Stimulated activated naive CD8-positive, alpha-beta T cell treated with anti-CD3 and anti-CD28 coated beads, Interleukin-15, amount 100 ng/mL, for 72 hours (primary cell): Measurements from ENCODE around the gene ELP2.
"Not testable (repeated sequence)": the region's sequence is repeated elsewhere in the genome, so short reads cannot be mapped to it uniquely, and the experiment has no call there.

Experiments
- ATAC-seq: fragments of 150-1000 bp; cut with Tn5 transposase; 2 replicates; pipeline ENCODE4 v1.10.0; 2021; ENCODE audit warnings: mild to moderate bottlenecking, moderate library complexity
- DNase-seq, 2 donors: peaks; one replicate each; pipeline ENCODE4 v3.0.0; 2021 to 2022
- H3K27ac Mint-ChIP-seq, 2 donors: one replicate each; pipeline ENCODE4 v1.8.0; 2022; ENCODE audit warnings: mild to moderate bottlenecking in 2 of 2, mixed read lengths in 2 of 2, moderate library complexity in 2 of 2
- H3K27me3 Mint-ChIP-seq: one replicate; pipeline ENCODE4 v1.8.0; 2022; ENCODE audit warnings: mixed read lengths
- H3K4me1 Mint-ChIP-seq: one replicate; pipeline ENCODE4 v1.8.0; 2022; ENCODE audit warnings: mild to moderate bottlenecking, mixed read lengths
- H3K4me3 Mint-ChIP-seq, 2 donors: one replicate each; pipeline ENCODE4 v1.8.0; 2022; ENCODE audit warnings: mild to moderate bottlenecking in 2 of 2, mixed read lengths in 2 of 2, moderate library complexity in 1 of 2
- H3K9me3 Mint-ChIP-seq, 2 donors: one replicate each; pipeline ENCODE4 v1.8.0; 2022; ENCODE audit warnings: mixed read lengths in 2 of 2

Gene ELP2

GRCh38 chr18:36129300-36130038 is at the start of gene ELP2, which contains the start of gene SLC39A6:
Gene ELP2, plus strand, starts transcription at chr18:36129899. Its CDS starts 35 bp downstream, at chr18:36129934.
Gene SLC39A6, minus strand, starts transcription at chr18:36129340. Its CDS starts 2,333 bp downstream, at chr18:36127007.
- Mint-ChIP-seq H3K27ac (peak within 1 kb of the TSS; percentile 96 to 99), H3K4me3 (peak within 1 kb of the TSS; percentile 89 to 97), H3K4me1 (peaks cover 68% of the 10 kb centered on the region), H3K27me3 (no peaks in the 10 kb centered on the region), H3K9me3 (no peaks in the 10 kb centered on the region)
- DNase-seq = peak; percentile 94 to 95
- ATAC-seq = peak; percentile 94

- H3K27ac Mint-ChIP-seq, H3K4me1 Mint-ChIP-seq, H3K27me3 Mint-ChIP-seq, ATAC-seq, DNase-seq, H3K4me3 Mint-ChIP-seq: not testable (repeated sequence)
- H3K9me3 Mint-ChIP-seq = peaks cover 17 to 25% of the 10 kb centered on the region in 2 donors
These were observed 48.6 kb upstream of the ELP2 start for GRCh38 chr18:36081118-36081517.

- H3K4me3 Mint-ChIP-seq = no peak overlapping the region
- H3K27me3 Mint-ChIP-seq = no peaks in the 10 kb centered on the region
- peak; percentile 60 for ATAC-seq
- DNase-seq = no peak
- H3K9me3 Mint-ChIP-seq = peaks cover 17 to 25% of the 10 kb centered on the region in 2 donors
- no peak overlapping the region for H3K27ac Mint-ChIP-seq
- peaks cover 9% of the 10 kb centered on the region for H3K4me1 Mint-ChIP-seq
These were observed 46.0 kb upstream of the ELP2 start for GRCh38 chr18:36083729-36084128.

- no peak overlapping the region for H3K4me3 Mint-ChIP-seq
- H3K4me1 Mint-ChIP-seq = peaks cover 9% of the 10 kb centered on the region
- H3K9me3 Mint-ChIP-seq = peaks cover 9 to 20% of the 10 kb centered on the region in 2 donors
- DNase-seq (no peak), ATAC-seq (no peak)
- no peaks in the 10 kb centered on the region for H3K27me3 Mint-ChIP-seq
- H3K27ac Mint-ChIP-seq = no peak overlapping the region
These were observed 44.5 kb upstream of the ELP2 start for GRCh38 chr18:36085195-36085594.

- peaks cover 9% of the 10 kb centered on the region for H3K4me1 Mint-ChIP-seq
- no peak for ATAC-seq
- H3K27me3 Mint-ChIP-seq = no peaks in the 10 kb centered on the region
- H3K4me3 Mint-ChIP-seq = no peak overlapping the region
- no peak for DNase-seq
- H3K9me3 Mint-ChIP-seq = peaks cover 6 to 10% of the 10 kb centered on the region in 2 donors
- H3K27ac Mint-ChIP-seq = no peak overlapping the region
These were observed 43.5 kb upstream of the ELP2 start for GRCh38 chr18:36086186-36086585.

GRCh38 chr18:36088256-36088655 is 41.4 kb upstream of the ELP2 start:
- ATAC-seq (no peak), DNase-seq (no peak)
- H3K27me3 Mint-ChIP-seq = no peaks in the 10 kb centered on the region
- H3K9me3 Mint-ChIP-seq = no peaks in the 10 kb centered on the region
- no peak overlapping the region for H3K4me3 Mint-ChIP-seq
- peaks cover 9% of the 10 kb centered on the region for H3K4me1 Mint-ChIP-seq
- no peak overlapping the region for H3K27ac Mint-ChIP-seq

GRCh38 chr18:36089001-36089400 is 40.7 kb upstream of the ELP2 start:
- no peaks in the 10 kb centered on the region for H3K9me3 Mint-ChIP-seq
- no peak for ATAC-seq
- H3K27ac Mint-ChIP-seq = no peak overlapping the region
- no peak overlapping the region for H3K4me3 Mint-ChIP-seq
- DNase-seq = no peak
- H3K27me3 Mint-ChIP-seq = no peaks in the 10 kb centered on the region
- H3K4me1 Mint-ChIP-seq = peaks cover 2% of the 10 kb centered on the region

GRCh38 chr18:36092116-36092515 is 37.6 kb upstream of the ELP2 start:
- H3K9me3 Mint-ChIP-seq, H3K4me1 Mint-ChIP-seq, DNase-seq, H3K27ac Mint-ChIP-seq, ATAC-seq, H3K4me3 Mint-ChIP-seq, H3K27me3 Mint-ChIP-seq: not testable (repeated sequence)

- no peaks in the 10 kb centered on the region for H3K4me1 Mint-ChIP-seq
- H3K9me3 Mint-ChIP-seq = no peaks in the 10 kb centered on the region
These were observed 35.3 kb upstream of the ELP2 start for GRCh38 chr18:36094431-36094830.

GRCh38 chr18:36095936-36096519 is 33.7 kb upstream of the ELP2 start:
- Mint-ChIP-seq H3K27ac (no peak overlapping the region), H3K27me3 (no peaks in the 10 kb centered on the region), H3K4me3 (no peak overlapping the region), H3K4me1 (no peaks in the 10 kb centered on the region), H3K9me3 (no peaks in the 10 kb centered on the region)
- DNase-seq = no peak
- peak; percentile 43 for ATAC-seq

More at GRCh38 chr18:36094431-36094830, 35.3 kb upstream of the ELP2 start:
- no peaks in the 10 kb centered on the region for H3K27me3 Mint-ChIP-seq
- no peak overlapping the region for H3K4me3 Mint-ChIP-seq
- ATAC-seq = no peak
- no peak overlapping the region for H3K27ac Mint-ChIP-seq
- no peak for DNase-seq

- peaks cover 4% of the 10 kb centered on the region for H3K27me3 Mint-ChIP-seq
- H3K4me1 Mint-ChIP-seq = no peaks in the 10 kb centered on the region
- H3K4me3 Mint-ChIP-seq = no peak overlapping the region
- H3K9me3 Mint-ChIP-seq = no peaks in the 10 kb centered on the region
- DNase-seq (no peak), ATAC-seq (no peak)
- no peak overlapping the region for H3K27ac Mint-ChIP-seq
These were observed 32.7 kb upstream of the ELP2 start for GRCh38 chr18:36096955-36097354.

- no peaks in the 10 kb centered on the region for H3K4me1 Mint-ChIP-seq
- no peak for ATAC-seq
- no peak for DNase-seq
- no peak overlapping the region for H3K27ac Mint-ChIP-seq
- peaks cover 7% of the 10 kb centered on the region for H3K27me3 Mint-ChIP-seq
- no peaks in the 10 kb centered on the region for H3K9me3 Mint-ChIP-seq
- no peak overlapping the region for H3K4me3 Mint-ChIP-seq
These were observed 30.4 kb upstream of the ELP2 start for GRCh38 chr18:36099311-36099710.

GRCh38 chr18:36101943-36102342 is 27.8 kb upstream of the ELP2 start:
- no peak for DNase-seq
- Mint-ChIP-seq H3K4me3 (no peak overlapping the region), H3K9me3 (no peaks in the 10 kb centered on the region), H3K4me1 (no peaks in the 10 kb centered on the region), H3K27ac (no peak overlapping the region), H3K27me3 (peaks cover 7% of the 10 kb centered on the region)
- no peak for ATAC-seq

GRCh38 chr18:36104749-36105148 is 24.9 kb upstream of the ELP2 start:
- no peak overlapping the region for H3K27ac Mint-ChIP-seq
- H3K4me1 Mint-ChIP-seq = no peaks in the 10 kb centered on the region
- DNase-seq (no peak), ATAC-seq (no peak)
- peaks cover 7% of the 10 kb centered on the region for H3K27me3 Mint-ChIP-seq
- H3K4me3 Mint-ChIP-seq = no peak overlapping the region
- H3K9me3 Mint-ChIP-seq = no peaks in the 10 kb centered on the region

- no peak for DNase-seq
- no peaks in the 10 kb centered on the region for H3K9me3 Mint-ChIP-seq
- H3K4me3 Mint-ChIP-seq = no peak overlapping the region
- H3K27ac Mint-ChIP-seq = no peak overlapping the region
- H3K27me3 Mint-ChIP-seq = no peaks in the 10 kb centered on the region
- no peaks in the 10 kb centered on the region for H3K4me1 Mint-ChIP-seq
- no peak for ATAC-seq
These were observed 22.2 kb upstream of the ELP2 start for GRCh38 chr18:36107477-36107876.

GRCh38 chr18:36108196-36108595 is 21.5 kb upstream of the ELP2 start:
- Mint-ChIP-seq H3K4me3 (no peak overlapping the region), H3K27me3 (no peaks in the 10 kb centered on the region), H3K27ac (no peak overlapping the region), H3K9me3 (no peaks in the 10 kb centered on the region), H3K4me1 (no peaks in the 10 kb centered on the region)
- ATAC-seq = no peak
- no peak for DNase-seq
